Measurements from ENCODE around the gene PTPRM. TPM values are rescaled to one million over a fixed set of nuclear protein-coding genes. Genes with fewer than 3 reads are reported as not detected.

The PTPRM gene
- total RNA-seq, 1 donor from 2014 or later, result 10.7 TPM

DNA sequence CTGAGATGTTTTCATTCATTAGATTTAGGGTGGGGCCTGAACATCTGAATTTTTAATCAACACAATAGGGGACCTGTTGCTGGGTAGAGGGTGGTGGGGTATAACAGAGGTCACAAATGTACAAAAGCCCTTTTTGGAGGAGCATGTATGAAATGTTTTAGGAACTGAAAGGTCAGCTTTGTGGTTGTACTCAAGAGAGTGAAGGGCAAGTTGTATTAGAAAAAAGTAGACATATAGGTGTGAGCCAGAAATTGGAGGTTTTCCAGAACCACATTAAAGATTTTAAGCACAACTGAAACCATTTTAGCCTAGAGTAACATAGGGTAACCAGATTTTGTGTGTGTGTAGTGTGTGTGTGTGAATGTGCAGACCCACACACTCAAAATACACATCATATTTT lies 62.3 kb downstream of the PTPRM start:
- no peak overlapping the region for H3K27ac Mint-ChIP-seq
- no peak overlapping the region for H3K4me3 Mint-ChIP-seq

DNA sequence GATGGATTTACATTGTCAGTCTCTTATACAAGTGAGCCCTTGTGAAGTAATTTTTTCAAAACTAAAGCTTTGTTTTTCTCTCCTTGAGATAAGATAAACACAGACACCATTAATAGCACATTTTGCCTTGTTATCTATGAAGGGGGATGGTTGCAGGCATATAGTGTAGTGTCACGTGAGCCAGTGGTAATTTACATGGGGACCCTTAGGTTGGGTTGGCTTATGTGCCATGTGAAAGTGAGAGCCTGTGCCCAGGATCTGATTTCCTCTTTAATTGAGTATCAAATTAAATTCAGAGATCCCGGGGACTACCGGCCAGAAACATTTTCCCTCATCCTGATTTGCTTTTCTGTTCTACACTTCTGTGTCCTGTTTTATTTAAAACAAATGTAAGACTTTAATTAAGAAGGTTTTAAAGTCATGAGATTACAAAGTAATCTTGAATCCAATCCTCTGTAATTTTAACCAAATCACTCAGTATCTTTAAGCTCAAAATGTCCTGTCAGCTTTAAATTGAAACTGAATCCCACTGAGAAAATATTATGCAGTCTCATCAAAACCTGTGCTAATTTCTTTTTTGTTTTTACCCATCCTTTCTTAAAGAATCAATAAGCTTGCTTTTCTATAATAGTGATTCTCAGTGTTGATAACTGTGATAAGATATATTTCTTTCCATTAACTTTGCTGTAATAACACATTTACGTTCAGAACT lies 63.8 kb downstream of the PTPRM start:
- Mint-ChIP-seq H3K4me3 (no peak overlapping the region), H3K27me3 (ENCODE audit: insufficient read depth) (no peaks in the 10 kb centered on the region), H3K9me3 (no peaks in the 10 kb centered on the region), H3K36me3 (ENCODE audit: low read depth) (no peaks in the 10 kb centered on the region), H3K27ac (no peak overlapping the region), H3K4me1 (ENCODE audit: low read depth) (no peaks in the 10 kb centered on the region)
- intact Hi-C loops (cut with micrococcal nuclease), result no loop called here
- no peak for DNase-seq (ENCODE audit: low spot score)

More for the DNA sequence above, 62.3 kb downstream of the PTPRM start:
- DNase-seq (ENCODE audit: low spot score), result no peak
- Mint-ChIP-seq H3K4me1 (ENCODE audit: low read depth) (no peaks in the 10 kb centered on the region), H3K27me3 (ENCODE audit: insufficient read depth) (no peaks in the 10 kb centered on the region), H3K9me3 (no peaks in the 10 kb centered on the region), H3K36me3 (ENCODE audit: low read depth) (no peaks in the 10 kb centered on the region)
- intact Hi-C loops (cut with micrococcal nuclease), result no loop called here

DNA sequence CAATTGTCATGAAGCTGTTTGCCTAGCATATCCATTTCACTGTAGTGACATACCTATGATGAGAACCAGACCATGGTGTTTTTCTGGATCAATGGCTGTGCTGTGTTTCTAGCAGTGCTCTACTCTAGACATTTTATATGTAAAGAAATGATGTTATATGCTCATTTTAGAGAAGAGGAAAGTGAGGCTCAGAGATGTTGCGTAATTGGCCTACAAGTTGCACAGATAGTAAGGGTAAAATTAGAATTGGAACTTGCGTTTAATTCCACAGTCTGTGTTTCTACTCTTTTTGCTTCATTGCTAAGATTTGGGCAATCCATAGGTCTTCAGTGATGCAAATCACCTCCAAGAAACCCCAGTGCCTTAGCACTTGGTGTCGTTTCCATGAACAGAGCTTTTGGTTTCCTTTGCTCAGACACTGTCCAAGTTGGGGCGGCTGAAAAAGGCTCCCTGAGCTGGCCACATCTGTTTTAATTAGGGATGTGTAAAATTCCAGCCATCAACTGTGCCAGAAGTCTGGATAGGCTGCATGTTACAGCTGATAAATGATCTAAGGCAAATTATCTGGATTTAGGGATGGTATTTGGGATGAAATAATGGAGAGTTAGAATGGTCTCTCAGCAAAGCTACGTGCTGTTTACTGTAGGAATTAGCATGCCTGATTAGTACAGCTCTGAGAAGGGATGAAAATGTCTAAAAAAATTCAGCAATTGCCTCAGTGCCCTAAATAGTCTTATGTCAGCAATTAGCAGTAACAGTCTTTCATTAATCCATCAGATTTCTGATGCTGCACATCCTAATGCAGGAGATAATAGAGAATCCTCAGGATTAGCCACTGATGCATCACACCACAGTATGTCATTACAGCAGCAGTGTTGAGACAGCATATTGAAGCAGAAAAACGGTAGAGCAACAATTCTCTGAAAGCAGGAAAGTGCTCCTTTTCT lies 65.3 kb downstream of the PTPRM start:
- Mint-ChIP-seq H3K27me3 (ENCODE audit: insufficient read depth) (no peaks in the 10 kb centered on the region), H3K4me3 (no peak overlapping the region), H3K27ac (no peak overlapping the region), H3K36me3 (ENCODE audit: low read depth) (no peaks in the 10 kb centered on the region), H3K9me3 (no peaks in the 10 kb centered on the region), H3K4me1 (ENCODE audit: low read depth) (no peaks in the 10 kb centered on the region)
- intact Hi-C loops (cut with micrococcal nuclease), result no loop called here
- DNase-seq (ENCODE audit: low spot score), result no peak

DNA sequence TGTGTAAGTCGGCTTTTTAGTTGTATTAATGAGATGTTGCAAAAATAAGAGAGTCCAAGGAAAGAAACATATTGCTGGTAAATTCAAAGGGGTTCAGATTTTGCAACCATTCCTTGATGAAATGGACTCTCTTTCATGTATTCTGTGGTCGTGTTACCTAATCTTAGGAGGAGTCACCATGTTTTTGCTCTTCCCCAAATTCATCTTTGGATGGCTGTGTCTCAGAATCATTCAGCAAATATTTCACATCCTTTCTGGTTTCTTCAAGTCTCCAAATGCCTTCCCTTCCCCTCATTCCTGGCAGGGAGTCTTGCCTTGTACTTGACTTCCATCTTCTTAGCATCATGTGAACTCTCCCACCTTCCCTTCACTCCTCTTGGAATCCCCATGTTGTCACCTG lies 66.1 kb downstream of the PTPRM start:
- no peaks in the 10 kb centered on the region for H3K27me3 Mint-ChIP-seq (ENCODE audit: insufficient read depth)
- DNase-seq (ENCODE audit: low spot score), result no peak
- H3K36me3 Mint-ChIP-seq (ENCODE audit: low read depth), result no peaks in the 10 kb centered on the region
- no peak overlapping the region for H3K4me3 Mint-ChIP-seq
- intact Hi-C loops (cut with micrococcal nuclease), result no loop called here
- H3K27ac Mint-ChIP-seq, result no peak overlapping the region
- no peaks in the 10 kb centered on the region for H3K9me3 Mint-ChIP-seq
- no peaks in the 10 kb centered on the region for H3K4me1 Mint-ChIP-seq (ENCODE audit: low read depth)

DNA sequence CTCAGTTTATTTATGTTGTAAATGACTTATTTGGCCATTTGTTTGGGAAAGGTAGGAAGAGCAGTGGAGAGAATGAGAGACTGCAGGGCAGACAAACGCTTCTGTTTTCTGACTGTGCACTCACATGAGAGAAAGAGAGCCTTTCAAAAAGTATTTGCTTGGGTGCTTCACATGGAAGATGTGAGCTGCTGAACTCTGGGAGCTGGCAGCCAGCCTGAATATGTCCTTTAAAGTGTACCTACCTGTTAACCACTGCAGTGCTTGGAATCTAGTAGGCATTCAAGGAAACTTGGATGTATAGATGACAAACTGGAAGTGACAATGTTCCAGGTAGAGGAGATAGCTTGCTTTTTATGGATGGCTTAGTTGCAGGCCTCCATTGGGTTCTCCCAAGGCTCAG lies 68.8 kb downstream of the PTPRM start:
- no peaks in the 10 kb centered on the region for H3K9me3 Mint-ChIP-seq
- H3K4me1 Mint-ChIP-seq (ENCODE audit: low read depth), result no peaks in the 10 kb centered on the region
- no peaks in the 10 kb centered on the region for H3K27me3 Mint-ChIP-seq (ENCODE audit: insufficient read depth)
- no peak for DNase-seq (ENCODE audit: low spot score)
- no peaks in the 10 kb centered on the region for H3K36me3 Mint-ChIP-seq (ENCODE audit: low read depth)
- no peak overlapping the region for H3K4me3 Mint-ChIP-seq
- intact Hi-C loops (cut with micrococcal nuclease), result no loop called here
- H3K27ac Mint-ChIP-seq, result no peak overlapping the region

DNA sequence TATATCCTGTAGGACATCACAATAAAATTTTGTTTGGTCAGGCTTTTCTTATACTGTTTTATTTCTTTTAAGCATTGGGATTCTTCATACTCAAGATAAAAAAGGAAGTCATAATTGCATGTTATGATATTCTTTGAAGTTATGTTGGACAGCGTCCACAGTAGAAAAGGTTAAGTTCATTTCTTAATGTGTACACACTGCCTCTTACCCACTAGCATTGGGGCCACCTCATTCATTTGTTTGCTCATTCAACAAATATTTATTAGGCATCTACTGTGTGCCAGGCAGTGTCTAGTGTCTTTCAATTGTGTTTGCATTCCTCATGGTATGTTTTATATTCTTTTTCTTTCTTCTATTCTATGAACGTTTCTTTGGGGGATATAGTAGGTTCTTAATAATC lies 70.2 kb downstream of the PTPRM start:
- no peaks in the 10 kb centered on the region for H3K27me3 Mint-ChIP-seq (ENCODE audit: insufficient read depth)
- H3K4me1 Mint-ChIP-seq (ENCODE audit: low read depth), result no peaks in the 10 kb centered on the region

DNA sequence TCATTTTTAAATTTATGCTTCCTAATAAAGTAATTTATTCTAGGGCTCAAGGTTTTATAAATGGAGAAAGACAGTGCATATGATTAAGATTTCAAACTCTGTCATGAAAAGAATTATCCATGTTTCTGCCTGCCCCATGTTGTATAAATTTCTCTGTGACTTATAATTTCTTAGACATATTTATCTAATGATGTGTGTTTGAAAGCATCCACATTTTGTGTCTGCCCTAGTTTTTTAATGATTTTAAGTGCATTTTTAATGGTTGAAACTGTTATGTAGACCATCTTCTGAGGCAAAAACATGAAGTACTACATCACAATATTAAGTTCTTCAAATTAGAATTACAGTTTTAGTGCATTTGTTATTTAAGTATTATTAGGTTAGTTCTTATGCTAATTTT lies 71.2 kb downstream of the PTPRM start:
- H3K27ac Mint-ChIP-seq, result no peak overlapping the region
- H3K9me3 Mint-ChIP-seq, result no peaks in the 10 kb centered on the region
- no peak for DNase-seq (ENCODE audit: low spot score)
- no peaks in the 10 kb centered on the region for H3K27me3 Mint-ChIP-seq (ENCODE audit: insufficient read depth)
- H3K36me3 Mint-ChIP-seq (ENCODE audit: low read depth), result no peaks in the 10 kb centered on the region
- intact Hi-C loops (cut with micrococcal nuclease), result no loop called here
- H3K4me3 Mint-ChIP-seq, result no peak overlapping the region
- no peaks in the 10 kb centered on the region for H3K4me1 Mint-ChIP-seq (ENCODE audit: low read depth)

More for the DNA sequence above, 70.2 kb downstream of the PTPRM start:
- no peaks in the 10 kb centered on the region for H3K36me3 Mint-ChIP-seq (ENCODE audit: low read depth)
- no peak for DNase-seq (ENCODE audit: low spot score)
- no peaks in the 10 kb centered on the region for H3K9me3 Mint-ChIP-seq
- intact Hi-C loops (cut with micrococcal nuclease), result no loop called here
- H3K27ac Mint-ChIP-seq, result no peak overlapping the region
- no peak overlapping the region for H3K4me3 Mint-ChIP-seq

DNA sequence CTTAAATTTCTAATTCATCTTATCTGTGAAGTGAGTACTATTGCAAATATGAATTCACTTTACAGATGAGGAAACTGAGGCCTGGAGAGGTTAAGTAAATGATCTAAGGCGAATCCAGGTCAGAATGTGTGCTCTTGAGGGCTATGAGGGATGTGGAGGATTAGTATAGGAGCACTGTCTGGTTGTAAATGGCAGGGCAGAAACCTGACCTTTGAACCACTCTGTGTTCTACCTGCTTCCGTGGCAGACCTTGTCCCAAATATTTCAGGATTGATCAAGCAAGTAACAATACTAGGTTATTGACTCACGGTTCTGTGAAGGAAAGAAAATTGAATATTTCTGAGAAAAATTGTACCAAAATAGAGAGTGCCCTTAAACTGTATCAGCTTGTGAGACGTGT lies 74.7 kb downstream of the PTPRM start:
- Mint-ChIP-seq H3K4me3 (no peak overlapping the region), H3K27me3 (ENCODE audit: insufficient read depth) (no peaks in the 10 kb centered on the region), H3K27ac (no peak overlapping the region), H3K4me1 (ENCODE audit: low read depth) (no peaks in the 10 kb centered on the region), H3K36me3 (ENCODE audit: low read depth) (no peaks in the 10 kb centered on the region), H3K9me3 (no peaks in the 10 kb centered on the region)
- intact Hi-C loops (cut with micrococcal nuclease), result no loop called here
- no peak for DNase-seq (ENCODE audit: low spot score)

DNA sequence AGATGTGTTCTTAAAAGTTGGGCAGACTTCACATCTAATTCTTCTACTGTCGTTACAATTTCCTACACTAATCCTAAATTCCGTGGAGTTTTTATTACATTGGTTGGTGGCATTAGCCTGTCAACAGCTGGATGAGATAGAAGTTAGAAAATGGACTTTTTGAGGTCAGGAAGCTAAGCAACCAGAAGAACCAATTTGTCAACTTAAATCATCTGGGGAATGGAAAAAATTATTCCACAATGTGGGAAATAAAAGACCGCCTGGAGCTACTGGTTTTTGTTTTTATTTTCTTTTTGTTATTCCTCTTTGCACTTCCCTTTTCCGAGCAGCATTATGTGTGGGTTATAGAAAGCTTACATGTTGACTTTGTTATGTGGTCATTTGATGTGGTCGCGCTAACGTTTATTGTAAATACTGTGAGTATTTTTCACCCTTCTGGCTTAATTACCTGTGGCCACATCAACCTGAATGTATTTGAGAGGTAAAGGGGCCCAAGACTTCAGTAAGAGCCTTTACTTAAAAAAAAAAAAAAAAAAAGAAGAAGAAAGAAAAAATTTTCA lies 75.3 kb downstream of the PTPRM start:
- Mint-ChIP-seq H3K4me1 (ENCODE audit: low read depth) (no peaks in the 10 kb centered on the region), H3K36me3 (ENCODE audit: low read depth) (no peaks in the 10 kb centered on the region), H3K27ac (no peak overlapping the region), H3K9me3 (no peaks in the 10 kb centered on the region), H3K4me3 (no peak overlapping the region), H3K27me3 (ENCODE audit: insufficient read depth) (no peaks in the 10 kb centered on the region)
- intact Hi-C loops (cut with micrococcal nuclease), result no loop called here
- no peak for DNase-seq (ENCODE audit: low spot score)

DNA sequence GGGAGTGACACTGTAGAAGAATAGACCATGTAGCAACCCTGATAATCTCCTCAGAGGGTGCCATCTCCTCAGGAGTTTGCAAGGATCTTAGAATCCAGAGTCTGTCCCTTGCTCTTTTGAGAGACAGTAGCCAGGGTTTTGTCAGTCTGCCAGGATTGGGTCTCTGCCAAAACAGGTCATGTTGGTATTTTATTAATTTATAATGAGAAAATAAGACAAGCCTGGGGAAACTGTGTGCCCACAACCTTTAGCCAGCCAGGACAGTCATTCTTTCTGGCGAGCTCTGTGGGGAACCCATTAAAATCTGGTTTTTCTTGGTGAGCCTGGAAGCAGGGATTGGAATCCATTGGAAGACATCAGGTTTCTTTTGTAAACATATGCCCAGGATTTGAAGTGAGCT lies 78.6 kb downstream of the PTPRM start:
- no peak for DNase-seq (ENCODE audit: low spot score)
- Mint-ChIP-seq H3K4me1 (ENCODE audit: low read depth) (no peaks in the 10 kb centered on the region), H3K27ac (no peak overlapping the region), H3K27me3 (ENCODE audit: insufficient read depth) (no peaks in the 10 kb centered on the region), H3K9me3 (no peaks in the 10 kb centered on the region), H3K4me3 (no peak overlapping the region), H3K36me3 (ENCODE audit: low read depth) (no peaks in the 10 kb centered on the region)
- intact Hi-C loops (cut with micrococcal nuclease), result no loop called here

DNA sequence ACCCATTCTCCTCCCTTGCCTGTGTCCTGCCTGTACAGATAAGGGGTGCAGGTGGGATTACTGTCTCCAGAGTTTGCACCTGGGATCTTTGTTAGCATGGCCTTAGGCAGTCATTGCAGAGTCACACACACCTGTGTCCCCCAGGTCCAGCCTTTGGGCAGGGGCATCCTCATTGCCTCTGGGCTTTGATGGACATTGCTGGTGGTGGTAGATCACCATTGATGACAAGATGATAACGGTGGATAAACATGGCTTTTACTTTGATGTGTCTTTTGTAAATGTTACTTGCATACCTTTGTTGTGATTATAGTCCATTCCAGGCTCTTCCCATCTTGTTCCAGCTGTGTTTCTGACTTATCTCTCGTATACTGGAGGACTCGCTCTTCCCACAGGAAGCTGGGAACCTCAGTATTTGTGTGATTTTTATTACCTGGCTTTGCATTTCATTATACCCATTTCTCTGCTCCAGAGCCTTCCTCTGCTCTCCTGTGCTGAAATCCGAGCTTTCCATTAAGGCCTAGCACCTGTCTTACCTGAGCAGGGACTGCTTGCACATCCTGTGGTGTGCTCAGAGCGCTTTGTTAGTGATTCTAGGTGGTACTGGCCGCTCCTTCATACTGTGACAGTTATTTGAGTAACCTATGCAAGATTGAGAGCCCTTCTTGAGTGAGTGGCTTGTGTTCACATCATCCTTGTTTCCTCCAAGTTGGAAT lies 79.2 kb downstream of the PTPRM start:
- Mint-ChIP-seq H3K27me3 (ENCODE audit: insufficient read depth) (no peaks in the 10 kb centered on the region), H3K9me3 (no peaks in the 10 kb centered on the region), H3K4me3 (no peak overlapping the region), H3K27ac (no peak overlapping the region), H3K36me3 (ENCODE audit: low read depth) (no peaks in the 10 kb centered on the region), H3K4me1 (ENCODE audit: low read depth) (no peaks in the 10 kb centered on the region)
- intact Hi-C loops (cut with micrococcal nuclease), result no loop called here
- no peak for DNase-seq (ENCODE audit: low spot score)

DNA sequence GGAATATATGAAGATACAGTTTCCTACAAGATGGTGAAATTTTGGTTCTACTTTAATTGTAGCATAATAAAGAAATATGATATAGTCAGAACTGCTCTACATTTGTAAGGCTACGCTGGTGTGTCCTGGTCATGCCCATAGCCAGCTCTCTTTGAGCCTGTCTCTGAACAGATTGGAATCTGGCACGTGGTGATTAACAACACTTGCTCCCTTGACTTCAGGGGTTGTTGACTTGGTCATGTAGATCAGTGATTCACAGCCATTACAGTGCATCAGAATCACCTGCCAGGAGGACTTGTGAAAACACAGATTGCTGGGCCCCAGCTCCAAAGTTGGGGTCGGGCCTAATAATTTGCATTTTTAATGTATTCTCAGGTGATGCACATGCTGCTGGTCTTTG lies 80.4 kb downstream of the PTPRM start:
- Mint-ChIP-seq H3K9me3 (no peaks in the 10 kb centered on the region), H3K4me1 (ENCODE audit: low read depth) (no peaks in the 10 kb centered on the region), H3K4me3 (no peak overlapping the region), H3K27ac (no peak overlapping the region), H3K36me3 (ENCODE audit: low read depth) (no peaks in the 10 kb centered on the region), H3K27me3 (ENCODE audit: insufficient read depth) (no peaks in the 10 kb centered on the region)
- intact Hi-C loops (cut with micrococcal nuclease), result no loop called here
- DNase-seq (ENCODE audit: low spot score), result no peak

DNA sequence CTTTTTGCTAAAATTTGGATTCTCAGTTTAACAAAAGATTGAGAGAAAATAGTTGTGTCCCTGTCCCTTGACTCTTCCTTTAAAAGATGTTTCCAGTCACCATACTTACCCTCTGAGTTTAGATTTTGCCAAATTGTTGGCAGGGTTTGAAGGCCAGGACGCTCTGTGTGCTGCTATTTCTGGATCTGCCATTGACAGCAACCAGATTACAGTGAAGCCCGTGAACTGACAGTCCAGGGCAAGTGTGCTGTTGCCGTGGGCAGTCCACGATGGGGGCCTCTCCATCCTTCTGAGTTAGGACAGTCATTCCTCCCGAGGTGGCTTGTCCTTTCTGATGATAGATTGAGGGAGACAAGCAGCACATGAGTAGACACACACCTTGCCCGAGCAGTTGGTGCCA lies 89.9 kb downstream of the PTPRM start:
- Mint-ChIP-seq H3K36me3 (ENCODE audit: low read depth) (no peaks in the 10 kb centered on the region), H3K4me3 (no peak overlapping the region), H3K27me3 (ENCODE audit: insufficient read depth) (no peaks in the 10 kb centered on the region), H3K9me3 (peaks cover 4% of the 10 kb centered on the region), H3K27ac (no peak overlapping the region), H3K4me1 (ENCODE audit: low read depth) (no peaks in the 10 kb centered on the region)
- intact Hi-C loops (cut with micrococcal nuclease), result no loop called here
- no peak for DNase-seq (ENCODE audit: low spot score)

All from activated T-helper 1 cell treated with anti-CD3 and anti-CD28 coated beads, Interleukin-12 subunit alpha, Interleukin-12 subunit beta, Interleukin-2, Interleukin-4 antibody, amounts not matched to agents 30 ng/mL and 10 ng/mL and 1 ng/mL, durations not matched to agents 14 hours and 24 hours and 36 hours (primary cell).